GM18867 (cell line): ENCODE results near the gene NSUN3.

Source experiments
- ATAC-seq: cut with Tn5 transposase; IDR thresholded peaks from one replicate; pipeline ENCODE4 v1.9.1; 2021; ENCODE audit warnings: mild to moderate bottlenecking, moderate library complexity; ENCODE audit not compliant: unreplicated experiment

NSUN3 gene

DNA sequence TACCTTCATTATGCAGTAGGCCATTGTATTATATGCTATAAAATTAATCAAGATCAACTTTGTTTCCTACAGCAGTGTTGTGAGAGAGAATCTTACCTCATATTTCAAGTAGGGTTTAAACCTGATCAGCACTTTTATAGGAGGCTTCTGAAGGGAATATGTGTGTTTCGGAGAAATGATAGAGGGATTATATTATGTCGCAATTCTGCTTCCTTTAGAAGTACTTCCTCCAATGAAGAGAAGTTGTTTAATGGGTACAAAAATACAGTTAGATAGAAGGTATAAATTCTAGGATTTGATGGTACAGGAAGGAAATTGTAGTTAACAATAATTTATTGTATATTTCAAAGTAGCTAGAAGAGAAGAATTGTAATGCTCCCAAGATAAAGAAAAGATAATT is 54.9 kb downstream of the NSUN3 start:
- no peak for ATAC-seq

DNA sequence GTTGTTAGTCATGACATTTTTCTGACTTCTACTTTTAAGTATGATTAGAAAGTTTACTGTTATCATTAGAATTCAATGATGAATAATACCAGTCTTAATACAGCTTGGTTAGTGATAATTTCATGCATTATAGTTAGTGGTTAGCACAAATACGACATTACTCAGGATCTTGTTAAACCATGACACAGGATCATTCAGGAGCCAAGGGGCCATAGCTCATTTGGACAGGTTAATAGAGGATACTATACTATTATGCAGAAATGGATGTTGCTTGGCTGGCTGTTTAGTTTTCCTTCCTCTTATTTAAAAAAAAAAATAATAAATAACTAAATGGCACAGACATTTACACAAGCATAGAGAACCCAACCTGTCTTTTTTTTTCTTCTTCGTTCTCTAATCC is 55.5 kb downstream of the NSUN3 start:
- ATAC-seq, result no peak

DNA sequence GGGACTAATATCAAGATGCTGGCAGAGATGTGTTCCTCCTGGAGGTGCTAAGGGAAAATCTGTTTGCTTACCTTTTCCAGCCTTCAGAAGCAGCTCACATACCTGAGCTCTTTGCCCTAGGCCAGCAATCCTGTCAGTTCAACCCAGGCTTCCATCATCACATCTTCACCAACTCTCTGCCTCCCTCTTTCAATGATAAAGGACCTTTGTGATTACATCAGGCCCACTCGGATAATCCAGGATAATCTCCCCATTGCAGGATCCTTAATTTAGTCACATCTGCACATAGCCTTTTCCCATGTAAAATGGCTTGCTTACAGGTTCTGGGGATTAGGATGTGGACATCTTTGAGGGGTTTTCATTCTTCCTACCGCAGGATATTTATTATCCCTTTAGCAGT is 58.3 kb downstream of the NSUN3 start:
- ATAC-seq, result no peak

DNA sequence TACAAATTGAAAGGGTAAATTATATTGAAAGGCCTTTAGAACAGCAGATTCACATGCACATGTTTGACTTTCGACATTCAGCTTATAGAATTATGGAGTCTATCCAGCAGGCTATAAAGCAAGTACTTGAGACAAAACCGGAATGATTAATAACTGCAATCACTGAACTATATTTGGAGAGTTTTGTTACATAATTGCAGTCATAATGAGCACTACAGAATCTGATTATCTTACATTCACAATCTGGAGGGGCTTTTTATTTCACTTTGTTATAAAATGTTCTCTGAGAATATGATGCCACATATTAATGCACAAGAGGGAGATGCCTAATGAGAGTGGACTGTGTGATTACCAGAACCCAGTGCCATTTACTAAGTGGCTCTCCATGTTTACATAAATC is 64.3 kb downstream of the NSUN3 start:
- no peak for ATAC-seq

DNA sequence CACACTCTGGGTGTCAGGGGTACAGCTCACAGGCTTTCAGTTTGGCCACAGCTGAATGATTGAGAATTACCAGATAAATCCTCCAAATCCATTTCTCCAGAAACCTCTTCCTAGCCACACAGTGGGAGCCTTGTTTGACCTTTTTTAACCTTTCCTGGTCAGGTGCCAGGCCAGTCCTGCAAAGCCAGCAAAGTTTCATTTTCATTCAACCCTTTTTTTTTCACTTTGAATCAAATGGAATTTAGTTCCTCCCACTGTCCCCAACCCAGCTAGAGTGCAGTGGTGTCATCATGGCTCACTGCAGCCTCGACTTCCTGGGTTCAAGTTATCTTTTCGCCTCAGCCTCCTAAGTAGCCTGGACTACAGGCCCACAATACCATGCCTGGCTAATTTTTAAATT is 67.8 kb downstream of the NSUN3 start:
- ATAC-seq, result no peak

DNA sequence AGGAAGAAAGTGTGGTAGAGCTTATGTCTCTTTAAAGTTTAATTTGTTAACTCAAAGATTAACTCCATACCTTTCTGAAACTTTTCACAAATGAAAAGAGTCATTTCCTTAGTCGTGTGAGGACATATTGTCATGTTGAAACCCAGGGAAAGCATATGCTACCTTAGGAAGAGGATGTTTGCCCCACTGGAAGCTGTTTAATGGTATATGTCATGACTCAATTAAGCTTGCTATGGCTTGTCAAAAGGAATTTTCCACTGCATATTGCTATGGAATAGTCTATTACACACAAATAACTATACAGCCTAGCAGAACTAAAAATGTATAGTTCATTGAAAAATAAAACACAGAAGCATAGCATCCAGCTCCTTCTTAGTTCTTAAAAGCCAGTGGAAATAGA is 69.9 kb downstream of the NSUN3 start:
- no peak for ATAC-seq

DNA sequence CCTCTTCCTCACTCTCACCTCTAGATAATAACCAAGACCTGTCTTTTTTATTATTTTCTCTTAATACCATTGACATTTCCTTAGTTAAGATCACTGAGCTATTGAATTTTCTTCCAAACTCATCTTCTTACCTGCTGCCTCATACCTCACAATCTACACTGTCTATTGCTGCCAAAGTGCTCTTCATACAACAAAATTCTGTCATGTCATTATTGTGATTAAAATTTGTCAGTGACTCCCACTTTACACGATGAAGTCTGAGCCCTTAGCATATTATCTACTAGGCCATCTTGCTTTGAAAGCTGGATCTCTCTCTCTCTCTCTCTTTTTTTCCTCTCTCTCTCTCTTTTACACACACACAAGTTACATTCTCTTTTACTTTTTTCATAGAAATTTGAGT is 73.3 kb downstream of the NSUN3 start:
- ATAC-seq, result no peak

DNA sequence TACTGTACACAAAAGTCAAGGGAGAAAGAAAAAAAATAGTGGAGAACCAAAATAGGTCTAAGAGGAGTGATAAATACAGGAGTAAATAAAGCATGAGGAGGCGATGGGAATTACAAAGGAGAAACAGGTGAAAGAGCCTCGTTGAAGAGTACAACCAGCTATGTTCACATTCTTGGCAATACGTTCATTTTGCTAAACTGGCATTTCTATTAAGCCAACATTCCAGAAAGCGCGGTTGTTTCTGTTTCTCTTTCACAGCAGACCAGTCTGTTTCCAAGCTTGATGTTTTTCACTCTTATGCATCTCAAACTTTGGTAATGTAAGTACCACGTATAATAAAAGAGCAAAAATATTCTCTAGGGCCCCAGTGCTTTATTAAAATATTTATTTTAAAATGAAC is 74.5 kb downstream of the NSUN3 start:
- ATAC-seq, result no peak

DNA sequence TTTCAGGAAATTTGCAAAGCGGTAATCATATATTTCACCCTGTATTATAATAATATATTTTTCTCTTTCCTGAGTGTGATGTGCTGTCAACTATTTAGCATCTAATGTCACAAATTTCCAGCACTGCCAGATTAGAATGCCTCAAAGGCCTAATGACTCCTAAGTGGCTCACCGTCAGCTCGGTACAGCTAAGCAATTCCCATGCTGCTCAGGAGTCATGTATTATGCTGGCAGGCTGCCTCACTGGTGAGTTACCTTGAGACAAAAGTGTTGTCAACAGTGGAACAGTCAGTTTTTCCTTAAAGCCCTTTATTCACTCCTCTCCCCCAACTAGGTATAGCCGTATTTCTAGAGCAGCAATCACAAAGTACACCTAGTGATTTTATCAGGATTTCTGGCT is 83.6 kb downstream of the NSUN3 start:
- ATAC-seq, result no peak

DNA sequence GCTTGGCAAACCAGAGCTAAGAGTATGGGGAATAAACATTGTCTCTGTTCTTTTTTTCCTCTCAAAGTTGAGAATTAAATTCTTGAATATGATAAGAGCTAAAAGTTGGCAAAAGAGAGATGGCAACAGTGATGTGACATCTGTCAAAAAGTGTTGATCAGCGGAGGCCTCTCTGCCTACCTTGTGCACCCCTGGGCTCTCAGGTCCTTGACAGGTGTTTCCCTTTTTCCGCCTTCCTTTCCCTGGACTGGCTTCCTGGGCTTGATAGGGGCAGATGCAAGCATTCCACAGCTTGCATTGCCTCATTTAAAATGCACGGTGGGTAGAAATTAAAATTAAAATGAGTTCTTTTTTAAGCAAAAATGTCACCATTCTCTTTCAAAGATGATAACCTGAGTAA is 84.2 kb downstream of the NSUN3 start:
- ATAC-seq, result no peak

DNA sequence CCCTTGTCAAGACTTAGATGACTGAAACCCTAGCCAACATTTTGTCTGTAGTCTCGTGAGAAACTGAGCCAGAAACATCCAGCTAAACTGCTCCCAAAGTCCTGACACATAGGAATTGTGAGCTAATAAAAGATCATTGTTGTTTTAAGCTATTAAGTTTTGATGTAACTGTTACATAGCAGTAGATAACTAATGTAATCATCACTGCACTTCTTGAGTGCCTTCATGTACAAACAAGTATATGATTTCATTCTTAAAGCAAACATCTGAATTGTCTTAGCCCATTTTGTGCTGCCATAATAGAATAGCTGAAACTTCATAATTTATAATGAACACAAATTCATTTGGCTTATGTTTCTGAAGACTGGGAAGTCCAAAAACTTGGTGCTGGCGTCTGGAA is 87.3 kb downstream of the NSUN3 start:
- ATAC-seq, result no peak

DNA sequence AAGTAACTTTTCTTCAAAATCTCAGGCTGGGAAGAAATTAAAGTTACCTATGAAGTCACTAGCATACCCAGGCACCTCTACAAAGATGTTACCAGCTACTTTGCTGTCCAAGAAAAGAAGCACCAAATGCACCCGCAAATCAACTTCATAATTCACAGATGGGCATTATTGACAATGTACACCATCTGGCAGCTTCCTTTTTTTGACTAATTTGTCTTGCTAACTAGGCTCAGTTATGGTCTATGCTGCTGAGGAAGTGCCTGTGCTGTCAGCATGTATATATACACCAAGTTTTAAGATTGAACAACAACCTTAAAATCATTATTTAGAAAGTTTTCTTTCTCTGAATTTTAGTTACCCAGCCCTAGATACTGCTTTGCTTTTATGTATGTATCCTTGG is 93.8 kb downstream of the NSUN3 start:
- no peak for ATAC-seq

DNA sequence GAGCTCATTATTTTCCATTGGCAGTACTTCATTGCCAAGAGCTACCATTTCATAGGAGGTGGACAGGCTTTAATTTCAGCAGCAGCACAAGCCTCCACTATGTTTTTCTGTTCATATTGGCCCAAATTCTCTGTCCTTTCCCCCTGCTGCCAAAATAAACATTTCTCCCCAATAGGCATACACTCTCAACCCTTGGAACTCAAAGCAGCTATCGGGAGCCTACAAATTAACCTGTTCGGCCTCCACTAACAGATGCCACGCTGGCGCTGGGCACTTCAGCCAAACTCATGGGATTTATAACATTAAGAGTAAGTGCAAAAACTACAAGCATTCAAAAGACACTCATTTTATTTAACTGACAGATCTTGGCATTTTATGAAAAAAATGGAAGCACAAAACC is 95.7 kb downstream of the NSUN3 start:
- ATAC-seq, result no peak

DNA sequence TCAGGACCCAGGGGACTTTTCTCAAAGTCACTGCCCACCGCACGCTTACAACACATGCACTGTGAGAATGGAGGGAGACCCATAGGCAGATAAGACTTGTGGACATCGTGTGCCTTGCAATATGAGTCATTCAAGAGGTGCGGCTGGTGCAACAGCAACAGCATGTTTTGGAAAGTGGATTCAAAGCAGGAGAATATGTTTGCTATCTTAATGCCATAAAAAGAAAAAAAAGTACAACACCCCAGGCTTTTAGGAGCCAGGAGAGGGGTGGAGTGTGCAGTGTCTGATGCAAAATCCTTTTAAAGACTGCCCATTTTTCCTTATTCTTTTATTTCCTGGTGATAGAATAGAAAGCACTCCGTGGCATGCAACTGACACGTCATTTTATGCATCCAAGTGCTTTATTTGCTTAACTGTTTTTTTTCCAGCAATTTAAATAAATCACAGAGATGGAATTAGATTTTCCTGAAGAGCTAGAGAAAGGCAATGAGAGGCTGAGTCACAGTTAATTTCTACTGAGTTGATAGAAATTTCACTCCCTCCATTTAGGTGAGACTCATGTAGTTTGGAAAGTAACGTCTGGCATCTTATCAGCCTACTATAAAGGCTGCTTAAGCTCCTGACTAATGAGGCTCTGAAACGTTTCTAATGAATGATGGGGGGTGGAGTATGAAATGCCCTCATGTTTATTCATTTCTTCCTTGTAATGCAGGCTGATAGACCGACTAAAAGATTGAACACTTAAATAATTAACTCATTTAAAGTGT is 96.4 kb downstream of the NSUN3 start:
- ATAC-seq, result no peak

DNA sequence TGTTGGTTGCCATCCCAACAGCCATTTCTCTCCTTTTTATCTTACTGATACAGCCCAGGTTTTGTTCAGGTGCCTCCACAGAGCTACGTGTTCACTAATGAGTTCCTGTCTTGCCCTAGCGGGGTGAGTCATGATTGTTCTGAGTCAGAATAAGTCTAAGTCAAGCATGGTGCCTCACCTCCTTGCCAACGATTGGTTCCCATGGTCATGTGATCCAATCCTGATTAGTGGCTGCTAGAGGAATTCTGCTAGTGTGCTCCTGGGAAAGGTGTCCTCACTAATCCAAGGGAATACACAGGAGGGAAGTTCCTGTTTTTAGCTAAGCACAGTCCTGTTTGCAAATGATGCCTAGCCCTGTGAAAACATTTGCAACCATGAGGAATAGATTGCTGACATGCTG is 99.8 kb downstream of the NSUN3 start:
- peak; percentile 67 for ATAC-seq

DNA sequence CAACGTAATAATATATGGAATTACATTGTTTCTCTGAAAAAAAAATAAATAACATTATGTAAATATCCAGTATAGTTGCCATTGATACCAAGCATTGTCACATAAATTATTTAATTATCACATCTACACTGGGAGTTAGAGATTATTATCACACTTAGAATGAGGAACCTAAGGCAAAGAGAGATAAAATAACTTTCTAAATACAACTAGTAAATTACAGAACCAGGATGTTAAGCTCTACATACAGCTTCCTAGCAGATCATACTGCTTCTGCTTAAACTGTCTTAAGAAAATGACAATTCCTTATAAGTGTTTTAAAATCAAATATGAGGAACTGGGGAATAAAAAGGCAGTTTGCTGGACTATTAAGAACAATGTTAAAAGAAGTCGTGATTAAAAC is 104.5 kb downstream of the NSUN3 start:
- no peak for ATAC-seq

DNA sequence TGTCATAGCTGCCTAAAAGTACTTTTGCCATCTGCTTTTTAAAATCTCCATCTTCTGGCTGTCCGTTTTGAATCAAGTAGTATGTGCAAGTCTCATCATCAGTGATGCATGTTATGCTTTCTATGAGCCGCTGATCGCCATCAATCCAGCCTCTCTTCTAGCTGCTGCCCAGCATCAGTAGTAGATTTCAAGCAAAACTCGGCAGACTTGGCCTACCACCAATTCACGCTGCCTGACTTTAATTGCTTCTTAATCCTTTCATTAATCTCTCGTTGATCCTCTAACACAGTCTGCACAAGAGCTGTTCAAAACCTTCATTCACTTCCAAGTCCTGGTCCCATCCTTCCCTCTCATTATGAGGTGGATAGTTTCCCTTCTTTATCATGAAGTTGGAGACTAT is 104.9 kb downstream of the NSUN3 start:
- ATAC-seq, result no peak

DNA sequence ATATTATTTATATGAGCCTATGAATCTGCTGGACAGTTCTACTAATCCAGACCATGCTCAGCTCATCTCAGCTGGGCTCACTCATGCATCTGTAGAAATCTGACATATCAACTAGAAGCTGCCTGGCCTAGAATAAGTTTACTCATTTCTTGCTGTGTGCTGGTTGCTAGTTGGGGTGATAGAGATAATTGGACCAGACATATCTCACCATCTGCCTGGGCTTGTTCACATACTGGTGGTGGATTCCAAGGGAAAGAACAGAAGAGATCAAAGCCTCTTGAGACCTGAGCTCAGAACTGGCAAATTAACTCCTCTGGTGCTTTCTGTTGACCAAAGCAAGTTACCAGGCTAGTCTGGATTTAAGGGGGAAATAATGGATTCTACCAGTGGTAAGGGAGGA is 109.1 kb downstream of the NSUN3 start:
- ATAC-seq, result no peak

DNA sequence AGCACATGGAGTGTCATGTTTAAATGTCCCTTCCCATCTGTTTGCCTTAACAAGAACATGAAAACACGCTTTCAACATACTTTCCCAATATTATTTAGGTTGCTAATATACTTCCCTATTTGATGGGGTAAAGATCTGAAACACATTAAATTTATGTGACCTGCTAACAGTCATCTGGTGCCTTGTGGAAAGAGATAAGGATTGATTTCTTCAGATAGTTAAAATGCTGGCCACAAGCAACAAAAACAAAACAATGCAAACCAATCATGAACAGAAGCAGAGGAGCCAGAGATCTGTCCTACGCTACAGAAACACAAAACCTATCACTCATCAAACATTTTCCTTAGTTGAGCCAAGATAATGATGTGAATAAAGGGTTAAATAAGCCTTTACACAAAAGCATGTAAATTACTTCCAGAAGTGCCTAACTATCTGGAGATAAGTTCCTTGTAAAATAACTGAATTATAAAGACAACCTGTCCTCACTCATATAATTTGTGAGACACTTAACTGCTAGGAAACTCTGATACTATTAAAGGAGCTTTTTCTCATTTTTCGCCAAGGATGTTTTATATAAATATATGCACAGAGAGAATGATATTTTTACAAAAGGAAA is 109.9 kb downstream of the NSUN3 start:
- no peak for ATAC-seq

DNA sequence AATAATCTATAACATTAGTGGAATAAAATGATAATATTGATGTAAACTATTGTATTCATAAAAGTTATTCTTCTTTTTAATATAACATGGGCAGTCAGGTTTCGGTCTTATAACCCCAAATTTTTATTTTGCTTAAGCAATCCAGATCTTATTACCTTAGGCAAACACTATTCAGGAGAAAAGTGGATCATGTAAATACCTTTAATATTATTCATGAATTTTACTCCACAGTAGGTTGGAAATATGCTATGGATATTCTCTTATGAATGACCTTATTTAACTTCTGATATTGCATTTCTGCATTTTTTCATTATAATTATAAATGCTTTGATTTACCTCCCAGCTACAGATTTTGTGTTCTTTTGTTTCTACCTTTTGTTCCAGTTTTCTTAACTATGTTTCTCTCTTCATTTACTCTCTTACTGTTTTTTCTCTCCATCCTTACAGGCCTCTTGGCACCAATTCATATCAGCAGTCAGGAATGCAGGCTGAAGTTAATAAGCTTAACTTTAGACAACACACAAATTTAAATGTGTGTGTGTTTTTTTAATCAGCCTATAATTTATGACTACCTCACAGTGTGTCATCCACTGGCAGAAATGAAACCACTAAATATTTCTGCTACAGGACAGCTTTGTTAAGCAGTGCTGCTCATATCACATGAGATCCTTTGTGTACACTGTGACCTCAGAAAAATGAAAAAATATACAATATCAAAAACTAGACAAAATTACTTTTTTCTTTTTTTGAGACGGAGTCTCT is 111.0 kb downstream of the NSUN3 start:
- no peak for ATAC-seq

DNA sequence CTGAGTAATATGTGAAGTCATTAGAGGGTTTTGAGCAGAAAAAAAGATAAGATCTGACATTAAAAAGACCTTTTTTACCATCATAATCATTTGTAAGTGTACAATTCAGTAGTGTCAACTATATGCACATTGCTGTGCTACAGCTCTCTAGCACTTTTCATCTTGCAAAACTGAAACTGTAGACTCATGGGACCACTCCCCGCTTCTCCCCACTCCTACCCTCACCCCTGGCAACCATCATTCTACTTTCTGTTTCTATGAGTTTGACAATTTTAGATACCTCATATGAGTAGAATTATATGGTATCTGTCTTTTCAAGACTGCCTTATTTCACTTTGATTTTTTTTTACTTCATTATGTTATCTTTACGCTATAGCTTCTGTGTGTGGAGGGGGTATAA is 112.8 kb downstream of the NSUN3 start:
- ATAC-seq, result peak; percentile 56
